H1 (cell line): Measurements from ENCODE around the gene HES4. TPM values are rescaled to one million over a fixed set of nuclear protein-coding genes. Genes with fewer than 3 reads are reported as not detected.
"Not testable (repeated sequence)": the region's sequence is repeated elsewhere in the genome, so short reads cannot be mapped to it uniquely, and the experiment has no call there.

ENCODE experiments used
- CTCF ChIA-PET: fragments of 300-600 bp; sonication (Branson Sonifier 250); formaldehyde crosslinking; loops from one replicate; lab custom pipeline; 2021; ENCODE audit not compliant: partially characterized antibody; lab: Charles Lee
- POLR2A ChIA-PET: fragments of 300-600 bp; sonication (Branson Sonifier 250); formaldehyde crosslinking; loops from one replicate; lab custom pipeline; 2021; ENCODE audit warnings: inconsistent platforms; ENCODE audit not compliant: partially characterized antibody; lab: Charles Lee
- DNase-seq, 2 experiments: peaks; one replicate each; pipeline versions ENCODE4 v3.0.0 to v3.0.0-alpha.2; 2010 to 2022; ENCODE audit warnings: low spot score in 2 of 2, low read depth in 1 of 2, mixed read lengths in 1 of 2
- FAIRE-seq: peaks from 2 replicates; lab custom pipeline; 2011; peaks lifted over from hg19 to GRCh38; lab: Jason Lieb, UNC
- H2AFZ ChIP-seq: 2 replicates; pipeline ENCODE4 v1.8.1; 2012; ENCODE audit warnings: low read length, inconsistent platforms
- H2AK5ac ChIP-seq: 2 replicates; pipeline ENCODE4 v1.6.1; 2013; ENCODE audit warnings: low read depth, low read length
- H2BK120ac ChIP-seq: replicated peaks from 2 replicates; pipeline ENCODE3; 2013; ENCODE audit warnings: low read depth, low read length, inconsistent platforms
- H2BK12ac ChIP-seq: 2 replicates; pipeline ENCODE4 v1.6.1; 2013; ENCODE audit warnings: low read depth, low read length
- H2BK15ac ChIP-seq: 2 replicates; pipeline ENCODE4 v1.6.1; 2013; ENCODE audit warnings: low read length
- H2BK20ac ChIP-seq: 2 replicates; pipeline ENCODE4 v1.6.1; 2013; ENCODE audit warnings: low read length
- H2BK5ac ChIP-seq: 2 replicates; pipeline ENCODE4 v1.6.1; 2013; ENCODE audit warnings: low read depth, low read length
- H3K14ac ChIP-seq: 2 replicates; pipeline ENCODE4 v1.6.1; 2013; ENCODE audit warnings: inconsistent platforms; ENCODE audit not compliant: insufficient read length
- H3K18ac ChIP-seq: 2 replicates; pipeline ENCODE4 v1.6.1; 2013; ENCODE audit warnings: low read length; ENCODE audit errors: extremely low read depth
- H3K23ac ChIP-seq: 2 replicates; pipeline ENCODE4 v1.6.1; 2013; ENCODE audit warnings: inconsistent platforms; ENCODE audit not compliant: insufficient read length
- H3K23me2 ChIP-seq: 2 replicates; pipeline ENCODE4 v1.6.1; 2013; ENCODE audit warnings: low read depth, low read length
- H3K27ac ChIP-seq: 2 replicates; pipeline ENCODE4 v1.6.1; 2011; ENCODE audit warnings: low read depth, low read length, inconsistent platforms
- H3K27me3 ChIP-seq, 4 experiments: replicated peaks in 1 of 4; 1 replicate in 1 of 4; 2 replicates in 3 of 4; pipeline versions ENCODE4 v1.6.1 to v1.8.1; 2011 to 2013; ENCODE audit warnings: low read length in 3 of 4, mild to moderate bottlenecking in 3 of 4, inconsistent platforms in 2 of 4, mixed read lengths in 2 of 4, moderate library complexity in 1 of 4; ENCODE audit not compliant: control insufficient read depth in 3 of 4, insufficient read depth in 3 of 4; ENCODE audit errors: extremely low read depth in 1 of 4
- H3K36me3 ChIP-seq, 4 experiments: 2 replicates each; pipeline versions ENCODE4 v1.6.1 to v1.8.1; 2011 to 2013; ENCODE audit warnings: mild to moderate bottlenecking in 4 of 4, low read length in 3 of 4, moderate library complexity in 2 of 4, control low read depth in 1 of 4, inconsistent platforms in 1 of 4; ENCODE audit not compliant: insufficient read depth in 4 of 4, control insufficient read depth in 2 of 4
- H3K4ac ChIP-seq: replicated peaks from 2 replicates; pipeline ENCODE3; 2013; ENCODE audit warnings: low read length, low read depth, mixed read lengths, inconsistent platforms; ENCODE audit not compliant: insufficient read length
- H3K4me1 ChIP-seq, 4 experiments: replicated peaks in 1 of 4; 1 replicate in 1 of 4; 2 replicates in 3 of 4; pipeline versions ENCODE4 v1.6.1 to v1.8.1; 2011 to 2013; ENCODE audit warnings: low read length in 3 of 4, inconsistent platforms in 2 of 4, mixed read lengths in 1 of 4; ENCODE audit not compliant: insufficient read depth in 4 of 4, control insufficient read depth in 3 of 4
- H3K4me2 ChIP-seq, 2 experiments: 2 replicates each; pipeline versions ENCODE4 v1.6.1 to v1.8.1; 2011 to 2013; ENCODE audit warnings: low read depth in 2 of 2, low read length in 2 of 2, control low read depth in 1 of 2, inconsistent platforms in 1 of 2, mild to moderate bottlenecking in 1 of 2; ENCODE audit not compliant: insufficient read depth in 1 of 2
- H3K4me3 ChIP-seq, 4 experiments: fragments of 200-600, 300-600 bp in 1 of 4; sonication (generic), shearing (Covaris generic), sonication (Bioruptor Twin) in 1 of 4; 2 replicates each; pipeline versions ENCODE4 v1.5.1 to v1.8.1; 2011 to 2016; ENCODE audit warnings: low read length in 4 of 4, low read depth in 3 of 4, control low read depth in 2 of 4, inconsistent platforms in 2 of 4, mild to moderate bottlenecking in 2 of 4, mixed read lengths in 1 of 4, moderate library complexity in 1 of 4; ENCODE audit not compliant: insufficient read depth in 2 of 4; ENCODE audit errors: extremely low read depth in 1 of 4
- H3K56ac ChIP-seq: replicated peaks from 2 replicates; pipeline ENCODE3; 2013; ENCODE audit warnings: low read depth, mild to moderate bottlenecking, mixed read lengths, low read length, inconsistent platforms; ENCODE audit not compliant: insufficient read length
- H3K79me1 ChIP-seq: 2 replicates; pipeline ENCODE4 v1.6.1; 2013; ENCODE audit warnings: low read depth, low read length, control low read depth
- H3K79me2 ChIP-seq, 2 experiments: 2 replicates each; pipeline versions ENCODE4 v1.6.1 to v1.8.1; 2012 to 2013; ENCODE audit warnings: low read length in 2 of 2, mild to moderate bottlenecking in 2 of 2, inconsistent platforms in 1 of 2; ENCODE audit not compliant: insufficient read depth in 2 of 2, control insufficient read depth in 1 of 2
- H3K9ac ChIP-seq, 4 experiments: replicated peaks in 1 of 4; 1 replicate in 1 of 4; 2 replicates in 3 of 4; pipeline versions ENCODE4 v1.6.1 to v1.8.1; 2011 to 2013; ENCODE audit warnings: low read depth in 3 of 4, low read length in 3 of 4, control low read depth in 2 of 4, mild to moderate bottlenecking in 2 of 4, moderate library complexity in 2 of 4, inconsistent platforms in 1 of 4; ENCODE audit errors: extremely low read depth in 1 of 4
- H3K9me3 ChIP-seq, 2 experiments: 2 replicates each; pipeline versions ENCODE4 v1.6.1 to v1.8.1; 2012 to 2013; ENCODE audit warnings: mild to moderate bottlenecking in 2 of 2, moderate library complexity in 2 of 2, control low read depth in 1 of 2, inconsistent platforms in 1 of 2, low read depth in 1 of 2, low read length in 1 of 2, mixed read lengths in 1 of 2; ENCODE audit not compliant: insufficient read depth in 2 of 2
- H4K20me1 ChIP-seq, 2 experiments: replicated peaks in 1 of 2; 2 replicates each; pipeline versions ENCODE3 to v1.8.1; 2011 to 2013; ENCODE audit warnings: inconsistent platforms in 2 of 2, low read length in 2 of 2, mild to moderate bottlenecking in 1 of 2; ENCODE audit not compliant: insufficient read depth in 2 of 2, control insufficient read depth in 1 of 2
- H4K5ac ChIP-seq: 2 replicates; pipeline ENCODE4 v1.6.1; 2013; ENCODE audit warnings: low read length, low read depth, mixed read lengths, inconsistent platforms; ENCODE audit not compliant: insufficient read length
- H4K8ac ChIP-seq: 2 replicates; pipeline ENCODE4 v1.8.0; 2013; ENCODE audit warnings: mild to moderate bottlenecking, moderate library complexity, low read length, inconsistent platforms; ENCODE audit not compliant: insufficient read depth; ENCODE audit errors: extremely low read depth
- H4K91ac ChIP-seq: replicated peaks from 2 replicates; pipeline ENCODE3; 2013; ENCODE audit warnings: low read length, mixed read lengths, inconsistent platforms; ENCODE audit not compliant: insufficient read length
- WGBS, 2 experiments: shearing (Covaris generic) in 1 of 2; methylation state at CpG; one replicate each; pipeline versions ENCODE4 v1.1.6 to v1.1.7; 2013 to 2015; ENCODE audit warnings: low lambda C conversion rate in 2 of 2, mixed read lengths in 2 of 2, inconsistent platforms in 1 of 2, low coverage in 1 of 2, missing lambda C conversion rate in 1 of 2; ENCODE audit not compliant: insufficient replicate concordance in 2 of 2, insufficient coverage in 1 of 2, insufficient read length in 1 of 2; ENCODE audit errors: extremely low coverage in 1 of 2, missing lambda C conversion rate in 1 of 2; 5-methylcytosine and 5-hydroxymethylcytosine counted together
- polyA plus RNA-seq, 7 experiments: library from polyadenylated mRNA; depleted of rRNA in 3 of 7; stranded (reverse) in 5 of 7; unstranded in 2 of 7; fragments of >200 nt in 5 of 7; fragments of 200-250 nt in 2 of 7; gene quantifications; 1 replicate in 5 of 7; 2 replicates in 1 of 7; 4 replicates in 1 of 7; pipeline versions ENCODE4 v1.2.1 to v1.2.3, GENCODE V29; 2011 to 2013; ENCODE audit warnings: missing spikeins in 2 of 7, mixed read lengths in 2 of 7
- total RNA-seq: library from RNA; stranded (reverse); fragmentation: NEBNext Ultra II Directional; extraction: Animal tissue kit (Norgen Biotek cat#: 25700); gene quantifications from 2 replicates; pipeline ENCODE4 v1.2.1, GENCODE V29; 2021

The HES4 gene
- total and polyA plus RNA-seq, 2 of the 8 experiments (the other 6 are each of a cell fraction or from before 2014, with no cell fraction given) = 2.8 to 3.5 TPM

GRCh38 chr1:991275-991674, 8.6 kb downstream of the HES4 start:
- H3K4me2 ChIP-seq, H3K9me3 ChIP-seq, H3K4me3 ChIP-seq, H4K91ac ChIP-seq, H3K4me1 ChIP-seq, H4K5ac ChIP-seq, H3K36me3 ChIP-seq, H4K8ac ChIP-seq, FAIRE-seq, H3K14ac ChIP-seq, H3K9ac ChIP-seq, H3K27ac ChIP-seq, H2BK12ac ChIP-seq, H3K18ac ChIP-seq, POLR2A ChIA-PET, H2BK5ac ChIP-seq, H3K56ac ChIP-seq, H2BK15ac ChIP-seq, H2BK120ac ChIP-seq, H3K4ac ChIP-seq, H3K79me1 ChIP-seq, DNase-seq, H3K23me2 ChIP-seq, H2AK5ac ChIP-seq, H3K23ac ChIP-seq, H3K79me2 ChIP-seq, H2AFZ ChIP-seq, H2BK20ac ChIP-seq, H4K20me1 ChIP-seq: not testable (repeated sequence)
- WGBS, 2 experiments = 93% methylated on average over 6 of the region's 6 CpGs; no CpG with 5 or more reads in 1 of the 2 experiments
- CTCF ChIA-PET = interaction anchor here (1.3 to 7.7 kb wide), 3 partner anchors 9 to 73 kb away, joined by 4 to 86 read pairs (median 9); partner anchors contain the start of gene PERM1
- H3K27me3 ChIP-seq = peaks cover 1 to 38% (median 28%) of the 10 kb centered on the region in 4 experiments

- H3K4me1 ChIP-seq, H3K23ac ChIP-seq, H4K8ac ChIP-seq, H3K18ac ChIP-seq, H2AK5ac ChIP-seq, H2BK20ac ChIP-seq, H3K79me1 ChIP-seq, H2BK15ac ChIP-seq, H3K14ac ChIP-seq, FAIRE-seq, DNase-seq, CTCF ChIA-PET, POLR2A ChIA-PET, H4K5ac ChIP-seq, H3K79me2 ChIP-seq, H3K4me3 ChIP-seq, H3K36me3 ChIP-seq, H2AFZ ChIP-seq, H3K27ac ChIP-seq, H2BK120ac ChIP-seq, H3K4ac ChIP-seq, H4K20me1 ChIP-seq, H4K91ac ChIP-seq, H2BK5ac ChIP-seq, H3K56ac ChIP-seq, H2BK12ac ChIP-seq, H3K23me2 ChIP-seq, H3K4me2 ChIP-seq, H3K9me3 ChIP-seq, H3K9ac ChIP-seq: not testable (repeated sequence)
- 98% methylated on average over 5 of the region's 5 CpGs; no CpG with 5 or more reads in 1 of the 2 experiments for WGBS, 2 experiments
- H3K27me3 ChIP-seq = peaks cover 1 to 39% (median 25%) of the 10 kb centered on the region in 4 experiments
Measured at GRCh38 chr1:988061-988460, 11.8 kb downstream of the HES4 start.
